Activated T-cell treated with anti-CD3 and anti-CD28 coated beads for 4 hours (primary cell): ENCODE results near the gene QRICH2.
A peak's percentile ranks its signal among the peaks of the same experiment; 100 is the strongest.
"Not testable (repeated sequence)": the region's sequence is repeated elsewhere in the genome, so short reads cannot be mapped to it uniquely, and the experiment has no call there.

Experiments used
- DNase-seq: peaks from one replicate; pipeline ENCODE4 v3.0.0-alpha.2; 2020

Gene QRICH2, protein sequence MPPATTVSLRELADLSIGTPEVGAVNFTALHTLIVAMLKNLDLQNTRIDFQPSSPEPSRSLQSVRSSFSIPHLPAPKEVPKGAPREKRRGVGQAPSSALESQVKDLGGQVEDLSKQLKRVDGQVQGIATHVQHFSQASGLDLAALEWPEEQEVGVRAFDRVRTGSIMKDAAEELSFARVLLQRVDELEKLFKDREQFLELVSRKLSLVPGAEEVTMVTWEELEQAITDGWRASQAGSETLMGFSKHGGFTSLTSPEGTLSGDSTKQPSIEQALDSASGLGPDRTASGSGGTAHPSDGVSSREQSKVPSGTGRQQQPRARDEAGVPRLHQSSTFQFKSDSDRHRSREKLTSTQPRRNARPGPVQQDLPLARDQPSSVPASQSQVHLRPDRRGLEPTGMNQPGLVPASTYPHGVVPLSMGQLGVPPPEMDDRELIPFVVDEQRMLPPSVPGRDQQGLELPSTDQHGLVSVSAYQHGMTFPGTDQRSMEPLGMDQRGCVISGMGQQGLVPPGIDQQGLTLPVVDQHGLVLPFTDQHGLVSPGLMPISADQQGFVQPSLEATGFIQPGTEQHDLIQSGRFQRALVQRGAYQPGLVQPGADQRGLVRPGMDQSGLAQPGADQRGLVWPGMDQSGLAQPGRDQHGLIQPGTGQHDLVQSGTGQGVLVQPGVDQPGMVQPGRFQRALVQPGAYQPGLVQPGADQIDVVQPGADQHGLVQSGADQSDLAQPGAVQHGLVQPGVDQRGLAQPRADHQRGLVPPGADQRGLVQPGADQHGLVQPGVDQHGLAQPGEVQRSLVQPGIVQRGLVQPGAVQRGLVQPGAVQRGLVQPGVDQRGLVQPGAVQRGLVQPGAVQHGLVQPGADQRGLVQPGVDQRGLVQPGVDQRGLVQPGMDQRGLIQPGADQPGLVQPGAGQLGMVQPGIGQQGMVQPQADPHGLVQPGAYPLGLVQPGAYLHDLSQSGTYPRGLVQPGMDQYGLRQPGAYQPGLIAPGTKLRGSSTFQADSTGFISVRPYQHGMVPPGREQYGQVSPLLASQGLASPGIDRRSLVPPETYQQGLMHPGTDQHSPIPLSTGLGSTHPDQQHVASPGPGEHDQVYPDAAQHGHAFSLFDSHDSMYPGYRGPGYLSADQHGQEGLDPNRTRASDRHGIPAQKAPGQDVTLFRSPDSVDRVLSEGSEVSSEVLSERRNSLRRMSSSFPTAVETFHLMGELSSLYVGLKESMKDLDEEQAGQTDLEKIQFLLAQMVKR (N-terminal part only)

DNA sequence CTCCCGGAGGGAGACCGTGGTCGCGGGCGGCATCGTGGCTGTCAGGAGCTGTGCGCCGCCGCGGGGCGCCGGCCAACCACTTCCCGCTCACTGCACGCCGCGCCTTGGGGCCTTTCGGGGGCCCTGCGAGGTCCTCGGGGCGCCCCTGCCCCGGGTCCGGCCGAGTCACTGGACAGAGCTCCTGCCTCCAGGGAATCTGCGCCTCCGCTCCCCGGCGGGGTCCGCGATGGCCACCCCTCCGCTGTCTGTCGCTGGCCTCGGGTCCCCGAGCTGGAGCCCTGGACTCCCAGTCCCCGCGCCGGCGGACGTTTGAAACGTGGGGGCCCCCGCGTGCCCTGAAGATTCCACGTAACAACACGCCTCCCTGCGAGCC, at the start of gene QRICH2:
TSS of gene QRICH2 (minus strand) at position 311 of the 373 bp plus-strand sequence. CDS start at position 33, 278 bp downstream.
- DNase-seq = no peak

DNA sequence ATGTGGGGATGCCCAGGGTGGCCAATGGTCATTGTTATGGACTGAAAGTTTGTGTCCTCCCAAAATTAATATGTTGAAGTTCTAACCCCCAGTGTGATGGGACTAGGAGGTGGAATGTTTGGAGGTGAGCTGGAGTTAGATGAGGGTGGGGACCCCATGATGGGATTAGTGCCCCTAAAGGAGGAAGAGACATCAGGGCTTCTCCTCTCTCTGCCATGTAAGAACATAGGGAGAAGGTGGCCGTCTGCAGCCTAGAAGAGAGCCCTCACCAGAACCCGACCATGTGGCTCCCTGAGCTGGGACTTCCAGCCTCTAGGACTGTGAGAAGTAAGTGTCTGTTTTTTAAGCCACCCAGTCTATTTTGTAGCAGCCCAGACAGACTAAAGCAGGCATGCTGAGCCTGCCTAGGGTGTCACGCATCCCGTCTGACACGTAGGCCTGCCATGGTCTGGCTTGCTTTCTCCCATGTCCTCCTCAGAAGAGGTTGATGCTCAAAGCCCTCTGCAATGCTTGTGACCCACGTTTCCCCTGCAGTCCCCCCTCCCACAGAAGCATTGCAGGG, 49.6 kb upstream of the QRICH2 start:
- no peak for DNase-seq

DNA sequence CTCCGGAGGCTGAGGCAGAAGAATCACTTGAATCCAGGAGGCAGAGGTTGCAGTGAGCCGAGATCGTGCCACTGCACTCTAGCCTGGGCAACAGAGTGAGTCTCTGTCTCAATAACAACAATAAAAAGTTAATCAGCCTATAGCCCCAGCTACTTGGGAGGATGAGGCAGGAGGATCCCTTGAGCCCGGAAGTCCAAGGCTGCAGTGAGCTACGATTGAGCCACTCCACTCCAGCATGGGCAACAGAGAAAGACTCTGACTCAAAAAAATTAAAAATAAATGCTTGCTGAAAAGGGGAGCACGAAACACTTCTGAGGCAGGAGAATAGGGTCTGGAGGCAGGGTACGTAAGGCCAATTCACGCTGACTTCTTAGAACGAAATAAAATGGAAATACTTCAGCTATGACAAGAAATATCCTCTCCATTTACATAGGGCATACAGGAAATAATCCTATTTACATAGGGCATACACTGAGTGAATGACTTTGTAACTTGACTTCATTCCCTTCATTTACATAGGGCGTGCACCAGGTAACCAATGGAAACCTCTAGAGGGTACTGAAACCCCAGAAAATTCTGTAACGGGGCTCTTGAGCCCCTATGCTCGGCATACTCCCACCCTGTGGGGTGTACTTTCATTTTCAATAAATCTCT, 48.9 kb upstream of the QRICH2 start:
- DNase-seq = no peak

DNA sequence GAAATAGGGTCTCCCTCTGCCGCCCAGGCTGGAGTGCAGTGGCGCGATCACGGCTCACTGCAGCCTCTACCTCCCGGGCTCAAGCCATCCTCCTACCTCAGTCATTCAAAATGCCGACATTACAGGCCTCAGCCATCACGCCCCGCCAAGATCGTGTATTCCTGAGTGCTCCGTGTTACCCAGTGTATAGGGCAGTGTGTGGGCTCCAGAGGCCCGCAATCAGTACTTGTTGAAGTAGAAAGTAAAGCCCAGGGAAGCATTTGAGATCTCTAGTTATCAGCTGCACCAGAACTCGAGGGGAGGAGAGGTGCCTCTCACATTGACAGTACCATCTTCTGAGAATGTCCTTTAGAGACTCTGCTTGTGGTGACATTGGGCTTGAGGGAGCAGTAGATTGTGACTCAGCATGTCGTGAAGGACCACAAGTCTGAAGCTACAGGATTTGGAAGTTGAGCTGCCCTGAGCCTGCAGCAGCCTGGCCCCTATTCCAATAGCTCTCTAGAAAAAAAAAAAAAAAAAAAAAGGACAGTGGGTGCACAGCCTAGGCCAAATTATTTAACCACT, 46.8 kb upstream of the QRICH2 start:
- no peak for DNase-seq

DNA sequence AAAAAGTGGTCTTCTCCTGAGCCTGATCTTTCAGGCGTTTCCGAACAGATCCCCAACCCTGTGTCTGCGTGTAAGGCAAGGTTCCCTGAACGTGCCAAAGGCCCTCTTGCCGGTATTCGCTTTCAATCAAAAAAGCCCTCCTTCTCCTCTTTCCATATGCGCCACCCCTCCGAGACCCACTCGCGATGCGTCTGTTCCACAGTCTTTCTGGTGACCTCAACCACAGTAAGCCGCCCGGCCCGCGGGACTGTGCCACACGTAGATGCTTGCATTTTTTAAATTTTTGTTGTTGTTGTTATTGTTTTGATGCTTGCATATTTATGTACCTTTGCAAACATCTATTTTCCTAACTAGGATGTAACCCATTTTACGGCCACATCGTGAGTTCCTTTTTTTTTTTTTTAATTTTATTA, 46.2 kb upstream of the QRICH2 start:
- no peak for DNase-seq

DNA sequence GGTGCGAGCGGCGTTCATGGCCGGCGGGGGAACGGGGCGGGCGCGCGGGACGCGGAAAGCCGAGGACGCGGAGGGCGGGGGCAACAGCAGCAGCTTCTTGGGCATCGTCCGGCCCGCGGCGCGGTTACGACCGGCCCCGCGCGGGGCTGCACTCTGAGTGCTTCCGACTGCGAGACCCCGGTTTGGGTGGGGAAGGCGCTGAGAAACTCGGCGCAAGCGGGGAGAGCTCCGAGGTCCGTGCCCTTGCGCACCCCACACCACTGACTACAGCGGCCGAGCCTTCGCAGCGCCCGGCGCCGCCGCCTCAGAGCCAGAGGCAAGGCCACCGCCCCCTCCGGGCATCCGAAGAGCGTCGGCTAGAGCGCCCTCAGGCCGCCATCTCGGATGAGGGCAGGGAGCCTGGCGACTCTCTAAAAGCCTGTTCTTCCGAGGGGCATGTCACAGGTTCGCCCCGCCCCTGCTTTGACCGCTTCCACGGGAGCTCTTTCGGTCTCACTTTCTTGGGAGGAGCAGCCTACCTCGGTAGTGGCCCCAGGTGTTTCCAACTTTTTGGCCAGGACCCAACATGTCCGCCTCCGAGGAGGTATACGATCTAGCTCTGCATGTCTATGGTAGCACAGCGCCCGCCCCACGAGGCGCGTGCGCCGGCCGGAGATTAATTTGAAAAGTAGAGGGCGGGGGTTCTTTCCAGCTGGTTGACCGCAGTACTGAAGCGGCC, 45.7 kb upstream of the QRICH2 start, which contains the start of gene PRPSAP1:
TSS of gene PRPSAP1 (minus strand) at position 318 of the 718 bp plus-strand sequence. CDS start at position 105, 213 bp downstream.
- DNase-seq = peak; percentile 61

DNA sequence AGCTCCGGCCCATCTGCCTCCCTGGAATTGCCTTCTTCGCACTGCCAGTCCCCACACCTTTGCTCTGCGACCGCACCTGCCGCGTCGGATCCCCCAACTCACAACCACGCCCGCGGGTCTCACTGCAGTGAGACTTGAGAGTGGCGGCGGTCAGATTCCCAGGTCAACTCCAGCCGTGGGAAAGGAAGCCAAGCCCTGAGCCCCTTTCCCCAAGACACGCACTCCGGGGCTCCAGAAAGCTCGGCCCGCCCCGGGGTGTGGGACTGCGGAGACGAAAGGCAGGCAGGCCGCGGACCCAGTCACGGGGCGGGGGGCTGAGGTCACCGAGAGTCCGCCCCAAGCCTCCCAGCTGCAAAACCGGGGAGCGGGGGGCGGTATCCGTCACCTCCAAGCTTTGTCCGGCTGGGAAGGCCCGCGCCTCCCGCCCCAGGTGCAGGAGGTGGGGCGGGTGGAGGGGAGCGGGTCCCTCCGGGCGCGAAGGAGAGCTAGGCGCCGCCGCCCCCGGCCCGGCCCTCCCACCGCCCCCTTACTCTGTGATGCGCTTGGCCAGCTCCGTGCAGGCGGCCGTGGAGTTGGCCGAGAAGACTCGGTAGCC, 45.0 kb upstream of the QRICH2 start:
- no peak for DNase-seq

DNA sequence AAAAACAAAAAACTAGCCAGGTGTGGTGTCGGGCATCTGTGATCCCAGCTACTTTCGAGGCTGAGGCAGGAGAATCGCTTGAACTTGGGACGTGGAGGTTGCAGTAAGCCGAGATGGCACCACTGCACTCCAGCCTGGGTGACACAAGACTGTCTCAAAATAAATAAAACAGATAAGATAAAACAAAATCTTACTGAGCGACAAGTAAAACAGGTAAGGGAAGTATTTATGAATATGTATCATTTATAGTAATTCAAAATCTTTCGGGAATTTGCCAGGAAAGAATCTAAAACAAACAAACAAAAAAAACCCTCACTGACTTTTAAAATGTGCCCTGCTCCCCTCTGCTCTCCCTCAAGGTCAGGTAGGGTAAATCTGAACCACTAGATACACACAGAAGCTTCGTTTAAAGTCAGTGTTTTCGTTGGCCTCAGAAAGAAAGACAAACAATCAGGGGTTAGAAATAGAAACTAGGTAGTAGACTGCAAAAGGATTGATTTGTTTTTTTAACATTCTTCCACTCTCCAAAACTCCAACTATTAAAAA, 43.5 kb upstream of the QRICH2 start:
- no peak for DNase-seq

DNA sequence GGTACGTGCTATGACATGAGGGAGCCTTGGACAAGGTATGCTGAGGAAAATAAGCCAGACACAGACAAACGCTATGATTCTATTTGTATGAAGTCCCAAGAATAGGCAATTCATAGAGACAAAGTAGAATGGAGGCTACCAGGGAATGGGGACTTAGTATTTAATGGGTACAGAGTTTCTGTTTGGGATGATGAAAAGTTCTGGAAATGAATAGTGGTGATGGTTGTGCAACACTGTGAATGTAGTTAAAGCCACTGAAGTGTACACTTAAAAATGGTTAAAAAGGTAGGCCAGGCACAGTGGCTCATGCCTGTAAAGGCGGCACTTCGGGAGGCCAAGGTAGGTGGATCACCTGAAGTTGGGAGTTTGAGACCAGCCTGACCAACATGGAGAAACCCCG, 42.4 kb upstream of the QRICH2 start:
- DNase-seq = no peak

DNA sequence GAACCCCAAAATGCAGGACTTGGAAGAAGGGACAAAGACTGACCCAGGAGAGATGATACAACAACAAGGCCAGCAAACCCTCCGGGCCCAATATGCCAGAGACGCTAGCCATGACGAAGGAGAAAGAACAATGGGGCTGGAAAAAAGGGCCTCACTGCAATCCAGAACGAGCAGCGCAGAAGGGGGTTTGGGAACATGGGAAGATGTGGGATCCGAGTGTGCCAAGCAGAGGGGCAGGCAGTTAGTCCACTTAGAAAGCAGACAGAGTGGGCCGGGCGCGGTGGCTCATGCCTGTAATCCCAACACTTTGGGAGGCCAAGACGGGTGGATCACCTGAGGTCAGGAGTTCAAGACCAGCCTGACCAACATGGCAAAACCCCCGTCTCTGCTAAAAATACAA, 38.9 kb upstream of the QRICH2 start:
- not testable (repeated sequence) for DNase-seq

DNA sequence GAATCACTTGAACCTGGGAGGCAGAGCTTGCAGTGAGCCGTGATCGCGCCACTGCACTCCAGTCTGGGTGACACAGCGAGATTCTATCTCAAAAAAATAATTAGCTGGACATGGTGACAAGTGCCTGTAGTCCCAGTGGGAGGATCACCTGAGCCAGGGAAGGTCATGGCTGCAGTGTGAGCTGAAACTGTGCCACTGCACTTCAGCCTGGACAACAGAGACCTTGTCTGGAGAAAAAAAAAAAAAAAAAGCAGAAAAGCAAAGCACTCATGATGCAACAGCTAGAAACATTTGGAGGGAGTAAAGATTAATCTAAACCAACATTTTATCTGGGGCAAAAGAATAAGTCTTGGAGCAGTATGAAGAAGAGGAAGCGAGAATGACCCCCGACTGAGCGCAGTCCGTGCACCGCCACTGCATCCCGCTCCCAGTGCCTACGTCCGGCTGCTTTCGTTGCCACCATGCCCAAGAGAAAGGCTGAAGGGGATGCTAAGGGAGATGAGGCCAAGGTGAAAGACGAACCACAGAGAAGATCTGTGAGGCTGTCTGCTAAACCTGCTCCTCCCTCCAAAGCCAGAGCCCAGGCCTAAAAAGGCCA, 37.4 kb upstream of the QRICH2 start:
- DNase-seq = no peak

DNA sequence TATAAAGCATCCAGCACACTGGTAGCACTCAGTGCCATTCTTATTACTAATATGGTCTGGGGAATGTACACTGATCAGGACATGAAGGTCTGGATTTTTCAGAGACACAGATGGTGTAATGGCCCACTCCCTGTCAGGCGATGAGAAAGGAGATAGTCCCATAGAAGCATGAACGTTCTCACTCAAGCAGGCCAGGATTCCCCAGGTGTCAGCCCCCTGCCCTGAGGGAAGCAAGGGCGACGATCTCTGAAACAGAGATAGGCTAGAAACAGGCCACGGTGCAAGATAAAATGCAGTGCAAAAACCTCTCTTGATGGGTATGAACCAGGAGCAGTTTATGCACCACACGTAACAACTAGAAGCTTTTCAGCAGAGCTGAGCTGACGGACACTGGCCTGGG, 35.0 kb upstream of the QRICH2 start:
- no peak for DNase-seq

DNA sequence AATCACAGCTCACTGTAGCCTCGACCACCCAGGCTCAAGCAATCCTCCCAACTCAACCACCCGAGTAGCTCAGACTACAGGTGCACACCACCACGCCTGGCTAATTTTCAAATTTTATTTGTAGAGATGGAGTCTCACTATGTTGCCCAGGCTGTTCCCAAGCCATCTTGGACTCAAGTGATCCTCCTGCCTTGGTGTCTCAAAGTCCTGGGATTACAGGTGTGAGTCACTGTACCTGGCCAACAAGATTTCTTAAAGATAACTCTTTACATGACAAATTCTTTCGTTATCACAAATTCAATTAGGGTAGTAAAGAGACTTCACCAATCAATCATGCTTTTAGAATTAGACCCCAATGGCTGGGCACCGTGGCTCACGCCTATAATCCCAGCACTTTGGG, 33.2 kb upstream of the QRICH2 start:
- no peak for DNase-seq

DNA sequence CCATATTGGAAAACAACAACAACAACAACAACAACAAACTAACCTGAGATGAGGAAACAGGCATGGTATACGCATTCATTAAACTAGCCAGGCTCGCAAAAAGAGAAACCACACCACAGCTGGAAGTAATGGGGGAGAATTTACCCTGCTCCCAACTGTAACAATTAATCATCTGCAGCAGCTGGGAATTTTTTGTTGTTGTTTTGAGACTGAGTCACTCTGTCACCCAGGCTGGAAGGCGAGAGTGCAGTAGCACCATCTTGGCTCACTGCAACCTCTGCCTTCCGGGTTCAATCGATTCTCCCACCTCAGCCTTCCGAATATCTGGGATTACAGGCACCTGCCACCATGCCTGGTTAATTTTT, 29.3 kb upstream of the QRICH2 start:
- no peak for DNase-seq

DNA sequence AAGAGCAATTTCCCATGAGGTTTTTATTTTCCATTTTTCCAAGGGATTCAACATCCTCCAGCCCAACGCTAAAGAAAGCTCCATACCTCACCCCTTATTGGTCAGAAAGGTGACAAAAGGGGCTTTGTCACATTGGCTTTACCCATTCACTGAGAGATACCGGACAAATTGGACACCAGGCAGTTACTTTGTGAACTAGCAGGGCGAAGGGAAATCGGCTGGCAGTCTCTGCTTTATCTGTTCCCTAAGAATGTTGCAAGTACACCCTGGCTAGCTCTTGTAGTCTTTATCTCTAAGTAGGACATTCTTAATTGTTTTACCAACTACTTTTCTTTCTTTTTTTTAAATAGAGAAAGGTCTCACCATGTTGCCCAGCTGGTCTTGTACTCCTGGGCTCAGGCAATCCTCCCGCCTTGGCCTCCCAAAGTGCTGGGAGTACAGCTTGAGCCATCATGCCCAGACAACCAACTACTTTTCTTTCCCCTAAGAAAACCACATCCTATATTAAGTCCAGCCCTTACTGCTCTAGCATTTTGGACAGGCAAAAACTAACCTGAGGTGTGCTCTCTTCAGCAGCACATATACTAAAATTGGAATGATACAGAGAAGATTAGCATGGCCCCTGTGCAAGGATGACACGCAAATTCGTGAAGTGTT, 28.8 kb upstream of the QRICH2 start:
- no peak for DNase-seq

DNA sequence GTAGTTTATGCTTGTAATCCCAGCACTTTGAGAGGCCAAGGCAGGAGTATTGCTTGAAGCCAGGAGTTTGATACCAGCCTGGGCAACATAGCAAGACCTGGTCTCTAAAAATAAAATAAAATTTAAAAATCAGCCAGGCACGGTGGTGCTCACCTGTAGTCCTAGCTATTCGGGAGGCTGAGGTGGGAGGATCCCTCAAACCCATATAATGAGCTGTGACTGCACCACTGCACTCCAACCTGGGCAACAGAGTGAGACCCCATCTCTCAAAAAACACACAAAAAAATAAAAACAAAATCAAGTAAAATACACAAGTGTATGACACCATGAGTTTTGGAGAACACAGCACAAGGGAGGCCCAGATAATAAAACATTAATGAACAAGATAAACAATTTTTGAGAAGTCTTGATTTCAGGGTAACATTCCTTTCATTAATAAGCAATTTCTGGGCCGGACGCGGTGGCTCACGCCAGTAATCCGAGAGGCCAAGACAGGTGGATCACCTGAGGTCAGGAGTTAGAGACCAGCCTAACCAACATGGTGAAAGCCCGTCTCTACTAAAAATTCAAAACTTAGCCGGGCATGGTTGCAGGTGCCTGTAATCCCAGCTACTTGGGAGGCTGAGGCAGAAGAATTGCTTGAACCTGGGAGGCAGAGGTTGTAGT, 27.8 kb upstream of the QRICH2 start:
- no peak for DNase-seq

DNA sequence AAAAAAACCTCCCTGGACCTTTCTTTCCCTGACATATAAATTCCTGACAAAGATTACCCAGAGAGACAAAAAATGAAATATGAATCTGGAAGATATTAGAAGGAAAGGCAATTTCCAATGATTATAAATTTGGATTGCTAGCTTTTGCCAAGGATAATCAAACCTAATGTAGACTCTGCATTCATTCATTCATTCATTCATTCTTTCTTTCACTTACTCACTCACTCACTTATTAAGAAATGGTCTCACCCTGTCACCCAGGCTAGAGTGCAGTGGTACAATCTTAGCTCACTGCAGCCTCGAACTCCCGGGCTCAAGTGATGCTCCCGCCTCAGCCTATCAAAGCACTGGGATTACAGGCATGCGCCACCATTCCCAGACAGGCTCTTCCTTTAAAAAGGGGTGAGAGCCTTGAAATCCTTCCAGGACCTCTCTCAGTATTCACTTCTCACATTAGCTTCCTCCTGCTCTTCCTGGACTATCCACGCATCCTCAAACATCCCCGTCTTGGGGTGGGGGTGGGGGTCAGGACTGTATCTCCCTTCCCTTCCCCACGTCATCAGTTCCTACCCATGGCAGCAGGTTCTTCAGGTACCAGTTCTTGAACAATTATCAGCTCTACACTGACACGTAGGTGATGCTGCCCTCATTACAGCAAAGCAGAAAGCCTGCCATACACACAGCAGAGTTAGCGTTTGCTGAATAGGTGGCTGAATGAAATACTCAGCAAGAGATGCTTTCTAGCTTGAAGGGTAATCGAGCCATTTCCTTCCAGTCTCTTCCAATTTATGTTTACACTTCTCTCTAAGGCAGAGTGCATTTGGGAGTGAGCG, 25.8 kb upstream of the QRICH2 start:
- no peak for DNase-seq

DNA sequence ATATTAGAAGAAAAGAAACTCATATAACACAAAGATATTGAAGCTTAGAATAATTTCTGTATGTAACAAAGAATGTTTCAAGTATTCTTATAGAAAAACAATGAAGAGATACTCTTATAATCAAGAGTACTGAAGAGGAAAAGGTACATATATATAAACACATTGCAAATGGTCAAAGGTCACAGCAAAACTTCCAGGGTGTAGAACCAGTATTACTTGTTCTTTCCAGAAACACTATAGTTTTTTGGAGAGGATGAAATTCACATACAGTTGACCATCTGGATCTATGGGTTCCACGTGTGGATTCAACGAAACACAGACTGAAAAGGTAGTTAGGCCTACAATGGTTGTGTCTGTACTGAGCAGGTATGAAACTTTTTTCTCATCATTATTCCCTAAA, 23.0 kb upstream of the QRICH2 start:
- DNase-seq = no peak
